ENCODE results near the gene CRYBG2. TPM values are rescaled to one million over a fixed set of nuclear protein-coding genes. Genes with fewer than 3 reads are reported as not detected.

The CRYBG2 gene
- total and polyA plus RNA-seq, 2 of the 13 experiments (the other 11 are each of a cell fraction or from before 2014, with no cell fraction given), result 1.3 to 2.9 TPM

DNA sequence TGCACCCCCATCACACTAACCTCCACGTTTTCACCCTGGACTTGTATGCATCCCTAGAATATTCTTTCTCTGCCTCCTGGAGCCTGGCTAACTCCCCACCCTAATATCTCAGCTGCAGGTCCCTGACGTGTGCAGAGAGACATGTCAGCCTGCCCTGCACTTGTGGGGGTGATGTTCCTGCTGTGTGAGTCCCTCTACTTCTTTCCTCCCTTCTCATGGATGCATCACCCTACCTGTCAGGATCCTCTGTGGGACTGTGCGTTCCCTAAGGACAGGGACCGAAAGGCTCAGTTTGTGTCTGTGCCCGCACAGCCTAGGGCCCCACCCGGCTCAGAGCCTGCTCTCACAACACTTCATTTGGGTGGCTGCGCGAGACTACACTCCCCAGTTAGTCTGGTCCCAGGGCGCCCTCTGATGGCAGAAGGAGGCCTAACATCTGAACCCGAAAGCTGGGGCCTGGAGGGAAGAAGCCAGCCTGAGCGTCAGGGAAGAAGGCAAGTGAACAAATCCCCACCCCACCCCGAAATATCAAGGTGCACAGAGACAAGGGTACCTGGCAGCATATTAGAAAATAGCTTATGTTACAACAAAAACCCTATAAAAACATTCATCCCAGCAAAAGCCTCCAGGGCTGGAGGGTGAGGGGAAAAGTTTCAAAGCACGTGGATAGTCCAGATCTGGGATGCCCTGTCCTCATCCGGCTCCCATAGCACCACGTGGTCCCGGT, 32.5 kb downstream of the CRYBG2 start (continued):
- TF ChIP-seq RFXANK (CRISPR knock-in tag; IDR thresholded peaks at IDR 0.05) (no peak), POGZ (CRISPR knock-in tag; IDR thresholded peaks at IDR 0.05) (no peak), KLF13 (CRISPR knock-in tag; IDR thresholded peaks at IDR 0.05) (no peak), ZNF34 (CRISPR knock-in tag; IDR thresholded peaks at IDR 0.05; ENCODE audit: borderline replicate concordance) (no peak), FOSL2 (CRISPR knock-in tag; IDR thresholded peaks at IDR 0.05) (0 out of 2 replicates have a peak, but pooled peaks have one; percentile 13), ZNF598 (CRISPR knock-in tag; IDR thresholded peaks at IDR 0.05; ENCODE audit: borderline replicate concordance) (no peak), ZNF619 (CRISPR knock-in tag; IDR thresholded peaks at IDR 0.05) (no peak), KDM5A (IDR thresholded peaks at IDR 0.05; ENCODE audit: borderline replicate concordance, low read length) (no peak), NAIF1 (CRISPR knock-in tag; IDR thresholded peaks at IDR 0.05; ENCODE audit: borderline replicate concordance) (no peak), SRSF1 (optimal IDR thresholded peaks at IDR 0.05; ENCODE audit: low read depth, low read length) (no peak), EHMT2 (IDR thresholded peaks at IDR 0.05; ENCODE audit: borderline replicate concordance, low read depth, low read length) (no peak), THAP11 (CRISPR knock-in tag; IDR thresholded peaks at IDR 0.05) (0 out of 2 replicates have a peak, but pooled peaks have one; percentile 33), POLR2AphosphoS2 (IDR thresholded peaks at IDR 0.05; ENCODE audit: low read depth, low read length) (no peak), ATF1 (CRISPR knock-in tag; IDR thresholded peaks at IDR 0.05) (no peak)
- TF ChIP-seq, protein P1, sequence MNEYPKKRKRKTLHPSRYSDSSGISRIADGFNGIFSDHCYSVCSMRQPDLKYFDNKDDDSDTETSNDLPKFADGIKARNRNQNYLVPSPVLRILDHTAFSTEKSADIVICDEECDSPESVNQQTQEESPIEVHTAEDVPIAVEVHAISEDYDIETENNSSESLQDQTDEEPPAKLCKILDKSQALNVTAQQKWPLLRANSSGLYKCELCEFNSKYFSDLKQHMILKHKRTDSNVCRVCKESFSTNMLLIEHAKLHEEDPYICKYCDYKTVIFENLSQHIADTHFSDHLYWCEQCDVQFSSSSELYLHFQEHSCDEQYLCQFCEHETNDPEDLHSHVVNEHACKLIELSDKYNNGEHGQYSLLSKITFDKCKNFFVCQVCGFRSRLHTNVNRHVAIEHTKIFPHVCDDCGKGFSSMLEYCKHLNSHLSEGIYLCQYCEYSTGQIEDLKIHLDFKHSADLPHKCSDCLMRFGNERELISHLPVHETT (CRISPR knock-in tag; conservative IDR thresholded peaks at IDR 0.05), result no peak
- TF ChIP-seq, protein P2, sequence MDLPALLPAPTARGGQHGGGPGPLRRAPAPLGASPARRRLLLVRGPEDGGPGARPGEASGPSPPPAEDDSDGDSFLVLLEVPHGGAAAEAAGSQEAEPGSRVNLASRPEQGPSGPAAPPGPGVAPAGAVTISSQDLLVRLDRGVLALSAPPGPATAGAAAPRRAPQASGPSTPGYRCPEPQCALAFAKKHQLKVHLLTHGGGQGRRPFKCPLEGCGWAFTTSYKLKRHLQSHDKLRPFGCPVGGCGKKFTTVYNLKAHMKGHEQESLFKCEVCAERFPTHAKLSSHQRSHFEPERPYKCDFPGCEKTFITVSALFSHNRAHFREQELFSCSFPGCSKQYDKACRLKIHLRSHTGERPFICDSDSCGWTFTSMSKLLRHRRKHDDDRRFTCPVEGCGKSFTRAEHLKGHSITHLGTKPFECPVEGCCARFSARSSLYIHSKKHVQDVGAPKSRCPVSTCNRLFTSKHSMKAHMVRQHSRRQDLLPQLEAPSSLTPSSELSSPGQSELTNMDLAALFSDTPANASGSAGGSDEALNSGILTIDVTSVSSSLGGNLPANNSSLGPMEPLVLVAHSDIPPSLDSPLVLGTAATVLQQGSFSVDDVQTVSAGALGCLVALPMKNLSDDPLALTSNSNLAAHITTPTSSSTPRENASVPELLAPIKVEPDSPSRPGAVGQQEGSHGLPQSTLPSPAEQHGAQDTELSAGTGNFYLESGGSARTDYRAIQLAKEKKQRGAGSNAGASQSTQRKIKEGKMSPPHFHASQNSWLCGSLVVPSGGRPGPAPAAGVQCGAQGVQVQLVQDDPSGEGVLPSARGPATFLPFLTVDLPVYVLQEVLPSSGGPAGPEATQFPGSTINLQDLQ (CRISPR knock-in tag; IDR thresholded peaks at IDR 0.05), result no peak
- TF ChIP-seq, protein P3, sequence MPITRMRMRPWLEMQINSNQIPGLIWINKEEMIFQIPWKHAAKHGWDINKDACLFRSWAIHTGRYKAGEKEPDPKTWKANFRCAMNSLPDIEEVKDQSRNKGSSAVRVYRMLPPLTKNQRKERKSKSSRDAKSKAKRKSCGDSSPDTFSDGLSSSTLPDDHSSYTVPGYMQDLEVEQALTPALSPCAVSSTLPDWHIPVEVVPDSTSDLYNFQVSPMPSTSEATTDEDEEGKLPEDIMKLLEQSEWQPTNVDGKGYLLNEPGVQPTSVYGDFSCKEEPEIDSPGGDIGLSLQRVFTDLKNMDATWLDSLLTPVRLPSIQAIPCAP (CRISPR knock-in tag; IDR thresholded peaks at IDR 0.05; ENCODE audit: low read depth), result no peak
- TF ChIP-seq, protein P4, sequence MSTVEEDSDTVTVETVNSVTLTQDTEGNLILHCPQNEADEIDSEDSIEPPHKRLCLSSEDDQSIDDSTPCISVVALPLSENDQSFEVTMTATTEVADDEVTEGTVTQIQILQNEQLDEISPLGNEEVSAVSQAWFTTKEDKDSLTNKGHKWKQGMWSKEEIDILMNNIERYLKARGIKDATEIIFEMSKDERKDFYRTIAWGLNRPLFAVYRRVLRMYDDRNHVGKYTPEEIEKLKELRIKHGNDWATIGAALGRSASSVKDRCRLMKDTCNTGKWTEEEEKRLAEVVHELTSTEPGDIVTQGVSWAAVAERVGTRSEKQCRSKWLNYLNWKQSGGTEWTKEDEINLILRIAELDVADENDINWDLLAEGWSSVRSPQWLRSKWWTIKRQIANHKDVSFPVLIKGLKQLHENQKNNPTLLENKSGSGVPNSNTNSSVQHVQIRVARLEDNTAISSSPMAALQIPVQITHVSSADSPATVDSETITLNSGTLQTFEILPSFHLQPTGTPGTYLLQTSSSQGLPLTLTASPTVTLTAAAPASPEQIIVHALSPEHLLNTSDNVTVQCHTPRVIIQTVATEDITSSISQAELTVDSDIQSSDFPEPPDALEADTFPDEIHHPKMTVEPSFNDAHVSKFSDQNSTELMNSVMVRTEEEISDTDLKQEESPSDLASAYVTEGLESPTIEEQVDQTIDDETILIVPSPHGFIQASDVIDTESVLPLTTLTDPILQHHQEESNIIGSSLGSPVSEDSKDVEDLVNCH (CRISPR knock-in tag; IDR thresholded peaks at IDR 0.05), result no peak
- TF ChIP-seq, protein P5, sequence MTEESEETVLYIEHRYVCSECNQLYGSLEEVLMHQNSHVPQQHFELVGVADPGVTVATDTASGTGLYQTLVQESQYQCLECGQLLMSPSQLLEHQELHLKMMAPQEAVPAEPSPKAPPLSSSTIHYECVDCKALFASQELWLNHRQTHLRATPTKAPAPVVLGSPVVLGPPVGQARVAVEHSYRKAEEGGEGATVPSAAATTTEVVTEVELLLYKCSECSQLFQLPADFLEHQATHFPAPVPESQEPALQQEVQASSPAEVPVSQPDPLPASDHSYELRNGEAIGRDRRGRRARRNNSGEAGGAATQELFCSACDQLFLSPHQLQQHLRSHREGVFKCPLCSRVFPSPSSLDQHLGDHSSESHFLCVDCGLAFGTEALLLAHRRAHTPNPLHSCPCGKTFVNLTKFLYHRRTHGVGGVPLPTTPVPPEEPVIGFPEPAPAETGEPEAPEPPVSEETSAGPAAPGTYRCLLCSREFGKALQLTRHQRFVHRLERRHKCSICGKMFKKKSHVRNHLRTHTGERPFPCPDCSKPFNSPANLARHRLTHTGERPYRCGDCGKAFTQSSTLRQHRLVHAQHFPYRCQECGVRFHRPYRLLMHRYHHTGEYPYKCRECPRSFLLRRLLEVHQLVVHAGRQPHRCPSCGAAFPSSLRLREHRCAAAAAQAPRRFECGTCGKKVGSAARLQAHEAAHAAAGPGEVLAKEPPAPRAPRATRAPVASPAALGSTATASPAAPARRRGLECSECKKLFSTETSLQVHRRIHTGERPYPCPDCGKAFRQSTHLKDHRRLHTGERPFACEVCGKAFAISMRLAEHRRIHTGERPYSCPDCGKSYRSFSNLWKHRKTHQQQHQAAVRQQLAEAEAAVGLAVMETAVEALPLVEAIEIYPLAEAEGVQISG (CRISPR knock-in tag; IDR thresholded peaks at IDR 0.05), result no peak; the same call in 1 of the 2 replicates
